C4-2B (cell line): ENCODE measurements around the gene PDXP.

Experiments used
- H3K27ac ChIP-seq: fragments of 450-650 bp; 2 replicates; pipeline ENCODE4 v1.5.1; 2017
- ZFX ChIP-seq: fragments of 450-650 bp; IDR thresholded peaks from 2 replicates; pipeline ENCODE4 v1.6.1; 2017
- TF ChIP-seq, protein P1 (sequence below): fragments of 450-650 bp; conservative IDR thresholded peaks from 2 replicates; pipeline ENCODE4 v1.5.1; 2017; ENCODE audit warnings: mild to moderate bottlenecking

PDXP gene

DNA sequence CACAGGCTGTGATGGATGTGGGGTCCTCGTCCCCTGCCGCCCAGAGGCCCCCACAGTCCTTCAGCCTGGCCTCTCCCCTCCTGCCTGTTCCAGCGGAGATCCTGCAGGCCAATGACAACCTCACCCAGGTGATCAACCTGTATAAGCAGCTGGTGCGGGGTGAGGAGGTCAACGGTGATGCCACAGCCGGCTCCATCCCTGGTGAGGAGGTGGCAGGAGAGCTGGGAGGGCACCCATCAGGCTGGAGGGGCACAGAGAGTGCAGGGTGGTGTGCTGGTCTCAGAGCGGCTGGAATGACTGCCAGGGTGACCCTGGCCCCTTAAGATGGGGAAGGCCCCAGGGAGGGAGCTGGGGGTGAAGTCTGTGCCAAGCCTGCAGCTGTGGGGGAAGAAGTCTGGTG, 33.6 kb upstream of the PDXP start:
- TF ChIP-seq ZFX = no peak
- TF ChIP-seq, protein P1, sequence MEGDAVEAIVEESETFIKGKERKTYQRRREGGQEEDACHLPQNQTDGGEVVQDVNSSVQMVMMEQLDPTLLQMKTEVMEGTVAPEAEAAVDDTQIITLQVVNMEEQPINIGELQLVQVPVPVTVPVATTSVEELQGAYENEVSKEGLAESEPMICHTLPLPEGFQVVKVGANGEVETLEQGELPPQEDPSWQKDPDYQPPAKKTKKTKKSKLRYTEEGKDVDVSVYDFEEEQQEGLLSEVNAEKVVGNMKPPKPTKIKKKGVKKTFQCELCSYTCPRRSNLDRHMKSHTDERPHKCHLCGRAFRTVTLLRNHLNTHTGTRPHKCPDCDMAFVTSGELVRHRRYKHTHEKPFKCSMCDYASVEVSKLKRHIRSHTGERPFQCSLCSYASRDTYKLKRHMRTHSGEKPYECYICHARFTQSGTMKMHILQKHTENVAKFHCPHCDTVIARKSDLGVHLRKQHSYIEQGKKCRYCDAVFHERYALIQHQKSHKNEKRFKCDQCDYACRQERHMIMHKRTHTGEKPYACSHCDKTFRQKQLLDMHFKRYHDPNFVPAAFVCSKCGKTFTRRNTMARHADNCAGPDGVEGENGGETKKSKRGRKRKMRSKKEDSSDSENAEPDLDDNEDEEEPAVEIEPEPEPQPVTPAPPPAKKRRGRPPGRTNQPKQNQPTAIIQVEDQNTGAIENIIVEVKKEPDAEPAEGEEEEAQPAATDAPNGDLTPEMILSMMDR = no peak
- no peak overlapping the region for H3K27ac ChIP-seq

DNA sequence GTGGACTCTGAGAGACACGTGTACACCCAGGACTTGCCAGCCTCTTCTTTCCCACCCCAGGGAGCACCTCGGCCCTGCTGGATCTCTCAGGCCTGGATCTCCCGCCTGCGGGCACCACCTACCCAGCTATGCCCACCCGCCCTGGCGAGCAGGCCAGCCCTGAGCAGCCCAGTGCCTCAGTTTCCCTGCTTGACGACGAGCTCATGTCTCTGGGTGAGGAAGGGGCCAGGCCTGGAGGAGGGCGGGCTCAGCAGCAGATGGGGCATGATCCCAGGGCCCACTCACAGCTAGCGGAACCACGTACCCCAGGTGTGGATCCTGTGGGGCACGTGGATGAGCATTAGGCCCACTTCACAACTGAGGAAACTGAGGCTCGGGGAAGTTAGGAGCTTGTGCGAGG, 32.8 kb upstream of the PDXP start:
- H3K27ac ChIP-seq = no peak overlapping the region
- TF ChIP-seq, protein P1 = no peak
- TF ChIP-seq ZFX = no peak

DNA sequence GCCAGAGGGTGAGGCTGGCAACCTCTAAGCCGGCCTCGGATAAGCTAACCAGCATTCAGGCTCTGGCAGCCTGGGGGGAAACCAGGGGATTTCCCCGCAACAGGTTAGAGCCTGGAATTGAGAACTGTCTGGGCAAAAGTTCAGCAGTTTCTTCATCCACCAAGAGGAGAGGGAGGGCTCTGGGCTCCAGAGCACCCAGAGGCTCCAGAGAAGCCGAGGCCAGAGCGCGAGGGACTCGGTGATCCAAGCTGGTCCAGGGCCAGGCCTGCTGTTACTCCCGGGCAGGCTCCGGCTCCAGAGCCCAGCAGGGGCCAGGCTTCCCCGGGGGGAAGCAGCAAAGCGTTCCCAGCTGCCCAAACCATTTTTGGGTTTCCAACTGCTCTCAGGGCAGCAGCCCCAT, 32.4 kb upstream of the PDXP start:
- no peak for TF ChIP-seq ZFX
- TF ChIP-seq, protein P1 = no peak
- no peak overlapping the region for H3K27ac ChIP-seq

DNA sequence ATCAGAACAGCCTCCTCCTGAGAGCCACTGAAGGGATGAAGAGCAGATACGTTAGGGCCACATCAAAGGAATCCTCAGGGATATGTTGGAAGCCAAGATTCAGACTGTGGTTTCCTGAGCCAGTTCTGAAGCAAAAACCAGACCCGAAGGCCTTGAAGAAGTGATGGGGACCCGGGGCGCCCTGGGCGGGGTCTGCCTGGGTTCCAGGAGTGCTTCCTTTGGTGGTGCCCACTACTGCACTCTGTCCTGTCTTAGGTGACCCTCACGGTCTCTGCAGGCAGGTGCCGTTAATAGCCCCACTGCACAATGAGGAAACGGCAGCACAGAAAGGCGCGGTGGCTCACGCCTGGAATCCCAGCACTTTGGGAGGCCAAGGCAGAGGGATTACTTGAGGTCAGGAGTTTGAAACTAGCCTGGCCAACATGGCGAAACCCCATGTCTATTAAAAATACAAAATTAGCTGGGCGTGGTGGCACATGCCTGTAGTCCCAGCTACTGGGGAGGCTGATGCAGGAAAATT, 31.9 kb upstream of the PDXP start:
- no peak overlapping the region for H3K27ac ChIP-seq
- TF ChIP-seq, protein P1 = no peak
- no peak for TF ChIP-seq ZFX

DNA sequence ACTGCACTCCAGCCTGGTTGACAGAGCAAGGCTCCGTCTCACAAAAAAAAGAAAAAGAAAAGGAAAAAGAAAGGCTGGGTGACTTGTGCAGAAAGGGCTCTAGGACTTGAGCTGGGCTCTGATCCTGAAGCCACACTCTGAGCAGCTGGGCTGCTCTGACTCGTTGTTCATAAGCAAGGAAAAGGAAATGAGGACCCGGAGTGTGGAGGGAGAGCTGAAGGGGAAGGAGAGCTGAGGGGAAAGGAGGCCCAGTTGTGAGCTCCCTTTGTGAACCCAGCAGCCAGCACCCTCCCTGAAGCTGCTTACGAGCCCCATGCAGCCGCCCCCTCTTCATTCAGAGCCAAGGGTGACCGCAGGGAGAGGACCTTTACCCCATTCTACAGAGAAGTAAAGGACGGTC, 31.4 kb upstream of the PDXP start:
- H3K27ac ChIP-seq = no peak overlapping the region
- TF ChIP-seq ZFX = no peak
- TF ChIP-seq, protein P1 = no peak

DNA sequence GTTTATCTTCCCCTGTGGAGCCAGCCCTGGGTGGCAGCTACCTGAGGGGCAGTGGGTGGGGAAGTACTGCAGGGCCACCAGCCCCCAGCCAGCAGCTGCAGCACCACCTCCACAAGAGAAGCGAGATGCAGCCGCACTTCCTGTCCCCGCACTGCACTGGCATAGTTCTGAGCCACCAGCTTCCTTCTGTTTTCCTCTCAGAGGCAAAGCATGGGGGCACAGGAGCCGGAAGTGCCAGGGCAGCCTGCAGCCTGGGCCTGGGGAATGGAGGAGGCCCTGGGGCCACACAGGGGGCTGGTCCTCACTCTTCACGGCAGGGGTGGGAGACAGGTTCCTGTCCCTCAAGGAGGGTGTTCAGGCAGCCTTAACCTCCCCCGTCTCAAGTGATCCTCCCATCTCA, 31.0 kb upstream of the PDXP start:
- no peak overlapping the region for H3K27ac ChIP-seq
- no peak for TF ChIP-seq ZFX
- TF ChIP-seq, protein P1 = no peak

DNA sequence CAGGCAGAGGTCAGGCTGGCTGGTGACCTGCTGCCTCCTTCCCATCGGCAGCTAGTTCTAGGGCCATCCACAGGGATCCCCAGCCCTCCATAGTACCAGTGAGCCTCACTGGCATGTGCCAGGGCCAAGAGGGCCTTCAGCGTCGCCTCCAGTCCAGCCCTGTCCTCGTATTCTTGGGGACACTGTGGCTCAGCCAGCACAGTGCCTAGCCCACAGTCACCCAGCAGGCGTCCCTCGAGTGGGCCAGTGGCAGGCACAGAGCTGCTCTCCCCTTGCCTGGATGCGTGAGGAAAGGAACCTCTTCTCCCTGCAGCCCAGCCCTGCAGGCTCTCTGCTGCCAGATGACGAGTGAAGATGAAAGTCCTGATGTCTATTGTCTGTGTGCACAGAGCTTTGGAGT, 29.7 kb upstream of the PDXP start:
- TF ChIP-seq, protein P1 = no peak
- no peak for TF ChIP-seq ZFX
- H3K27ac ChIP-seq = no peak overlapping the region
